Type B pancreatic cell (in vitro differentiated cells): ENCODE data around the gene C5orf24. TPM values are rescaled to one million over a fixed set of nuclear protein-coding genes. Genes with fewer than 3 reads are reported as not detected.

ENCODE experiments used
- DNase-seq: peaks from one replicate; pipeline ENCODE4 v3.0.0; 2021; ENCODE audit warnings: mixed read lengths; ENCODE audit not compliant: unreplicated experiment; ENCODE audit errors: extremely low spot score
- H3K27ac Mint-ChIP-seq: 2 replicates; pipeline ENCODE4 v1.8.0; 2021; ENCODE audit warnings: mild to moderate bottlenecking, mixed read lengths
- H3K27me3 Mint-ChIP-seq: 2 replicates; pipeline ENCODE4 v1.8.0; 2021; ENCODE audit warnings: mixed read lengths
- H3K36me3 Mint-ChIP-seq: 2 replicates; pipeline ENCODE4 v1.8.0; 2021; ENCODE audit warnings: mixed read lengths
- H3K4me1 Mint-ChIP-seq: one replicate; pipeline ENCODE4 v1.8.0; 2021; ENCODE audit warnings: mixed read lengths; ENCODE audit not compliant: unreplicated experiment
- H3K4me3 Mint-ChIP-seq: 2 replicates; pipeline ENCODE4 v1.8.0; 2021; ENCODE audit warnings: mild to moderate bottlenecking, mixed read lengths
- H3K9me3 Mint-ChIP-seq: 2 replicates; pipeline ENCODE4 v1.8.0; 2021; ENCODE audit warnings: mixed read lengths
- total RNA-seq: library from RNA; stranded (reverse); gene quantifications from 2 replicates; pipeline ENCODE4 v1.2.1, GENCODE V29; 2021; ENCODE audit warnings: low replicate concordance
- TF ChIP-seq, protein P1 (sequence below): fragments of 200-600 bp; sonication (generic); conservative IDR thresholded peaks from 2 replicates; pipeline ENCODE4 v1.5.0; 2021; ENCODE audit warnings: antibody characterized with exemption, mild to moderate bottlenecking

Gene C5orf24
- total RNA-seq, 1 donor from 2014 or later, result 62.9 TPM

DNA sequence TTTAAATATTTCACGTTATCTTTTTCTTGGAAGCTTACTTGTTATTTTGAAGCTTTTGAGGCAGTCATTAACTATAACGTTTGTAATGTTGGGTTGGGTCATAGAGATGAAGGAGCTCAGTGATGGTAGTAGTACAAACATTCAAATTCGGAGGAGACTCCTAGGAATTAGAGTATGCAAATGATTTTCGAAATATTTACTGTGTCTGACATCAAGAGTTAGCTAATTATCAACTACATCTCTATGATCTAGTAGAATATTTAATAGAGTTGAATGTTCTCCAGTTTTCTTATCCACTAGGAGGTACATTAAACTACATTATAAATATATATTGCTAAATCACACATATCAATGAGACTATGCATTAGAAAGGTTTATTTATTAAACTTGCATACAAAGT is 28.8 kb upstream of the C5orf24 start:
- Mint-ChIP-seq H3K36me3 (peaks cover 27% of the 10 kb centered on the region), H3K4me1 (no peaks in the 10 kb centered on the region), H3K9me3 (no peaks in the 10 kb centered on the region), H3K4me3 (no peak overlapping the region), H3K27ac (no peak overlapping the region), H3K27me3 (no peaks in the 10 kb centered on the region)
- DNase-seq, result no peak
- TF ChIP-seq, protein P1, sequence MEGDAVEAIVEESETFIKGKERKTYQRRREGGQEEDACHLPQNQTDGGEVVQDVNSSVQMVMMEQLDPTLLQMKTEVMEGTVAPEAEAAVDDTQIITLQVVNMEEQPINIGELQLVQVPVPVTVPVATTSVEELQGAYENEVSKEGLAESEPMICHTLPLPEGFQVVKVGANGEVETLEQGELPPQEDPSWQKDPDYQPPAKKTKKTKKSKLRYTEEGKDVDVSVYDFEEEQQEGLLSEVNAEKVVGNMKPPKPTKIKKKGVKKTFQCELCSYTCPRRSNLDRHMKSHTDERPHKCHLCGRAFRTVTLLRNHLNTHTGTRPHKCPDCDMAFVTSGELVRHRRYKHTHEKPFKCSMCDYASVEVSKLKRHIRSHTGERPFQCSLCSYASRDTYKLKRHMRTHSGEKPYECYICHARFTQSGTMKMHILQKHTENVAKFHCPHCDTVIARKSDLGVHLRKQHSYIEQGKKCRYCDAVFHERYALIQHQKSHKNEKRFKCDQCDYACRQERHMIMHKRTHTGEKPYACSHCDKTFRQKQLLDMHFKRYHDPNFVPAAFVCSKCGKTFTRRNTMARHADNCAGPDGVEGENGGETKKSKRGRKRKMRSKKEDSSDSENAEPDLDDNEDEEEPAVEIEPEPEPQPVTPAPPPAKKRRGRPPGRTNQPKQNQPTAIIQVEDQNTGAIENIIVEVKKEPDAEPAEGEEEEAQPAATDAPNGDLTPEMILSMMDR, result no peak

- Mint-ChIP-seq H3K4me1 (no peaks in the 10 kb centered on the region), H3K4me3 (no peak overlapping the region), H3K36me3 (peaks cover 28% of the 10 kb centered on the region), H3K27me3 (no peaks in the 10 kb centered on the region), H3K27ac (no peak overlapping the region), H3K9me3 (no peaks in the 10 kb centered on the region)
- TF ChIP-seq, protein P1, result no peak
- no peak for DNase-seq
These were observed 27.0 kb upstream of the C5orf24 start for GRCh38 chr5:134818776-134819175.

GRCh38 chr5:134819407-134819963 is 26.3 kb upstream of the C5orf24 start:
- H3K4me1 Mint-ChIP-seq, result no peaks in the 10 kb centered on the region
- peaks cover 26% of the 10 kb centered on the region for H3K36me3 Mint-ChIP-seq
- TF ChIP-seq, protein P1, result no peak
- DNase-seq, result no peak
- no peak overlapping the region for H3K27ac Mint-ChIP-seq
- no peak overlapping the region for H3K4me3 Mint-ChIP-seq
- H3K27me3 Mint-ChIP-seq, result no peaks in the 10 kb centered on the region
- no peaks in the 10 kb centered on the region for H3K9me3 Mint-ChIP-seq

DNA sequence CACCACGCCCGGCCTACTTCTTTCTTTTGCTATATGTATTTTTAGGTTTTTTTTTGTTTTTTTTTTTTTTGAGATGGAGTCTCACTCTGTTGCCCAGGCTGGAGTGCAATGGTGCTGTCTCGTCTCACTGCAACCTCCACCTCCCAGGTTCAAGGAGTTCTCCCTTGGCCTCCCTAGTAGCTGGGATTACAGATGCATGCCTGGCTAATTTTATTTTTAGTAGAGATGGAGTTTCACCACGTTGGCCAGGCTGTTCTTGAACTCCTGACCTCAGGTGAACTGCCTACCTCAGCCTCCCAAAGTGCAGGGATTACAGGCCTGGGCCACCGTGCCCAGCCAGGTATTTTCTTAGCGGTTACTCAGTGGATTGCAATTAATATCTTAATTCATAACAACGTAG is 23.9 kb upstream of the C5orf24 start:
- TF ChIP-seq, protein P1, result no peak
- no peak overlapping the region for H3K27ac Mint-ChIP-seq
- peaks cover 26% of the 10 kb centered on the region for H3K36me3 Mint-ChIP-seq
- no peak overlapping the region for H3K4me3 Mint-ChIP-seq
- no peaks in the 10 kb centered on the region for H3K27me3 Mint-ChIP-seq
- H3K4me1 Mint-ChIP-seq, result no peaks in the 10 kb centered on the region
- no peaks in the 10 kb centered on the region for H3K9me3 Mint-ChIP-seq
- DNase-seq, result no peak

DNA sequence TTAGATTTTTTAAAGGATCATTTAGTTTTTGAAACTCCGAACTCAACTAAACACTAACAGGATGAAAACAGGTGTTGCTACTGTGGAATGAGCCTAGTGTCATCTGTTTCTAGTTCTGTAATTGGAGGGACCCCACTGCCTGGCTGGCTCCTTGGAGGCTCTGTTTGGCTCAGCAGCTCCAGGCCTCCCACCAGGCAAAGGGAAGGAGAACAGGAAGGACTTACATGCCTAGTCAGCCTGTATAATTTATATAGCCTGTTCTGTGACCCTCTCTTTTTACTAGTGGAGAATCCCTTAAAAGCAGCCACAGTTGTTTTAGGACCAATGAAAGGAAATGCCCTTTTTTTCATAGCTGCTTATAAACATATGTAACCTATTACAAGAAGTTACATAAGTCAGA is 21.1 kb upstream of the C5orf24 start:
- Mint-ChIP-seq H3K36me3 (peaks cover 11% of the 10 kb centered on the region), H3K4me3 (no peak overlapping the region), H3K27me3 (no peaks in the 10 kb centered on the region), H3K4me1 (no peaks in the 10 kb centered on the region), H3K9me3 (no peaks in the 10 kb centered on the region), H3K27ac (no peak overlapping the region)
- DNase-seq, result no peak
- TF ChIP-seq, protein P1, result no peak

GRCh38 chr5:134825212-134825611 is 20.6 kb upstream of the C5orf24 start:
- no peak overlapping the region for H3K27ac Mint-ChIP-seq
- no peaks in the 10 kb centered on the region for H3K27me3 Mint-ChIP-seq
- TF ChIP-seq, protein P1, result no peak
- no peak overlapping the region for H3K4me3 Mint-ChIP-seq
- no peak for DNase-seq
- H3K9me3 Mint-ChIP-seq, result no peaks in the 10 kb centered on the region
- H3K36me3 Mint-ChIP-seq, result peaks cover 11% of the 10 kb centered on the region
- no peaks in the 10 kb centered on the region for H3K4me1 Mint-ChIP-seq
